Spinal cord (tissue), 10 donors: ENCODE results near the gene EEF1G. TPM values are rescaled to one million over a fixed set of nuclear protein-coding genes. Genes with fewer than 3 reads are reported as not detected.
"Not testable (repeated sequence)": the region's sequence is repeated elsewhere in the genome, so short reads cannot be mapped to it uniquely, and the experiment has no call there.

Experiments
- DNase-seq, 6 donors: peaks; one replicate each; pipeline versions ENCODE4 v3.0.0 to v3.0.0-alpha.2; 2013 to 2015; ENCODE audit warnings: low spot score in 6 of 6, low read depth in 4 of 6
- H3K27ac ChIP-seq: one replicate; pipeline ENCODE4 v1.5.1; 2013; ENCODE audit warnings: low read depth, low read length, control low read depth
- H3K27me3 ChIP-seq: one replicate; pipeline ENCODE4 v1.6.1; 2013; ENCODE audit warnings: low read length; ENCODE audit not compliant: control insufficient read depth, insufficient read depth
- H3K36me3 ChIP-seq: one replicate; pipeline ENCODE4 v1.6.1; 2013; ENCODE audit warnings: low read length; ENCODE audit not compliant: control insufficient read depth, insufficient read depth
- H3K4me1 ChIP-seq: one replicate; pipeline ENCODE4 v1.6.1; 2013; ENCODE audit warnings: low read length; ENCODE audit not compliant: control insufficient read depth, insufficient read depth
- H3K4me3 ChIP-seq: one replicate; pipeline ENCODE4 v1.5.1; 2013; ENCODE audit warnings: low read depth, low read length, control low read depth
- H3K9me3 ChIP-seq: one replicate; pipeline ENCODE4 v1.6.1; 2013; ENCODE audit warnings: low read length; ENCODE audit not compliant: control insufficient read depth, insufficient read depth
- WGBS: methylation state at CpG from one replicate; pipeline ENCODE4 v1.1.5; 2013; ENCODE audit warnings: missing lambda C conversion rate; ENCODE audit not compliant: insufficient coverage; 5-methylcytosine and 5-hydroxymethylcytosine counted together
- polyA plus RNA-seq, 2 donors: library from polyadenylated mRNA; unstranded; fragments of 120-200 nt; gene quantifications; one replicate each; pipeline ENCODE4 v1.2.1, GENCODE V29; 2013; ENCODE audit not compliant: insufficient read length in 2 of 2
- total RNA-seq, 2 donors: library from RNA; depleted of rRNA in 1 of 2; stranded (reverse); fragments of 120-200 nt in 1 of 2; fragments of >200 nt in 1 of 2; gene quantifications; one replicate each; pipeline versions ENCODE4 v1.2.3 to v1.2.4, GENCODE V29; 2013 to 2014
- donor health status: healthy.

Gene EEF1G
- total and polyA plus RNA-seq, 4 donors, result 887 to 2,100 (median 1,969) TPM

- Histone ChIP-seq H3K4me3 (no peak overlapping the region), H3K9me3 (no peaks in the 10 kb centered on the region), H3K27ac (peak overlapping the region; percentile 93), H3K36me3 (peaks cover 50% of the 10 kb centered on the region), H3K27me3 (no peaks in the 10 kb centered on the region), H3K4me1 (peaks cover 52% of the 10 kb centered on the region)
- DNase-seq, result no peak
- WGBS, result 72% methylated on average over 3 of the region's 3 CpGs
Observed at GRCh38 chr11:62556875-62557631, 16.6 kb downstream of the EEF1G start.

- H3K9me3 ChIP-seq, result no peaks in the 10 kb centered on the region
- H3K4me3 ChIP-seq, result no peak overlapping the region
- peaks cover 48% of the 10 kb centered on the region for H3K36me3 ChIP-seq
- H3K4me1 ChIP-seq, result peaks cover 60% of the 10 kb centered on the region
- H3K27me3 ChIP-seq, result no peaks in the 10 kb centered on the region
- WGBS, result 48% methylated on average over 11 of the region's 14 CpGs
- peak overlapping the region; percentile 93 for H3K27ac ChIP-seq
- DNase-seq, result peak in 2 of 6 donors; percentile 62 to 87
Observed at GRCh38 chr11:62556108-62556874, 17.4 kb downstream of the EEF1G start.

GRCh38 chr11:62555464-62556107, 18.1 kb downstream of the EEF1G start:
- no peaks in the 10 kb centered on the region for H3K27me3 ChIP-seq
- H3K4me1 ChIP-seq, result peaks cover 64% of the 10 kb centered on the region
- peak overlapping the region; percentile 93 for H3K27ac ChIP-seq
- peaks cover 41% of the 10 kb centered on the region for H3K36me3 ChIP-seq
- H3K9me3 ChIP-seq, result no peaks in the 10 kb centered on the region
- DNase-seq, result peak in 1 of 6 donors; percentile 35
- no CpG with 5 or more reads among the region's 4 CpGs for WGBS
- H3K4me3 ChIP-seq, result no peak overlapping the region

- no peak for DNase-seq
- H3K4me1 ChIP-seq, result peaks cover 64% of the 10 kb centered on the region
- peaks cover 37% of the 10 kb centered on the region for H3K36me3 ChIP-seq
- peak overlapping the region; percentile 97 for H3K27ac ChIP-seq
- H3K4me3 ChIP-seq, result no peak overlapping the region
- WGBS, result 83% methylated on average over 3 of the region's 7 CpGs
- H3K27me3 ChIP-seq, result no peaks in the 10 kb centered on the region
- H3K9me3 ChIP-seq, result no peaks in the 10 kb centered on the region
Observed at GRCh38 chr11:62554387-62555167, 19.1 kb downstream of the EEF1G start.

GRCh38 chr11:62553839-62554361, 19.8 kb downstream of the EEF1G start:
- H3K27ac ChIP-seq, result peak overlapping the region; percentile 97
- peaks cover 64% of the 10 kb centered on the region for H3K4me1 ChIP-seq
- no peak overlapping the region for H3K4me3 ChIP-seq
- peaks cover 30% of the 10 kb centered on the region for H3K36me3 ChIP-seq
- WGBS, result 97% methylated on average over 5 of the region's 8 CpGs
- H3K9me3 ChIP-seq, result no peaks in the 10 kb centered on the region
- DNase-seq, result no peak
- H3K27me3 ChIP-seq, result no peaks in the 10 kb centered on the region

- Histone ChIP-seq H3K9me3 (no peaks in the 10 kb centered on the region), H3K36me3 (peaks cover 24% of the 10 kb centered on the region), H3K4me1 (peaks cover 68% of the 10 kb centered on the region), H3K27ac (peak overlapping the region; percentile 97), H3K4me3 (no peak overlapping the region), H3K27me3 (no peaks in the 10 kb centered on the region)
- 35% methylated on average over 11 of the region's 15 CpGs for WGBS
- DNase-seq, result peak in 2 of 6 donors; percentile 58 to 82
Observed at GRCh38 chr11:62553080-62553838, 20.4 kb downstream of the EEF1G start.

- 27% methylated on average over 4 of the region's 4 CpGs for WGBS
- Histone ChIP-seq H3K36me3 (peaks cover 17% of the 10 kb centered on the region), H3K4me1 (peaks cover 73% of the 10 kb centered on the region), H3K27me3 (peaks cover 4% of the 10 kb centered on the region), H3K9me3 (no peaks in the 10 kb centered on the region), H3K4me3 (no peak overlapping the region), H3K27ac (peak overlapping the region; percentile 97)
- no peak for DNase-seq
Observed at GRCh38 chr11:62552485-62553079, 21.1 kb downstream of the EEF1G start.

- no CpG with 5 or more reads among the region's 2 CpGs for WGBS
- Histone ChIP-seq H3K4me1 (peaks cover 74% of the 10 kb centered on the region), H3K27me3 (peaks cover 21% of the 10 kb centered on the region)
- not testable (repeated sequence) for DNase-seq, H3K9me3 ChIP-seq, H3K4me3 ChIP-seq, H3K36me3 ChIP-seq, H3K27ac ChIP-seq
Observed at GRCh38 chr11:62550478-62550877, 23.2 kb downstream of the EEF1G start.
